HUES6 (cell line): ENCODE results near the gene DCAF11.

Experiments
- H3K27ac ChIP-seq: 2 replicates; pipeline ENCODE4 v1.7.0; 2013; ENCODE audit warnings: low read depth, mild to moderate bottlenecking, low read length, inconsistent platforms
- H3K27me3 ChIP-seq: 2 replicates; pipeline ENCODE4 v1.6.1; 2013; ENCODE audit warnings: low read length; ENCODE audit not compliant: control insufficient read depth, insufficient read depth
- H3K36me3 ChIP-seq: 2 replicates; pipeline ENCODE4 v1.6.1; 2013; ENCODE audit warnings: low read length; ENCODE audit not compliant: control insufficient read depth, insufficient read depth
- H3K4me1 ChIP-seq: 2 replicates; pipeline ENCODE4 v1.6.1; 2013; ENCODE audit warnings: low read length; ENCODE audit not compliant: control insufficient read depth, insufficient read depth
- H3K4me3 ChIP-seq: 2 replicates; pipeline ENCODE4 v1.5.1; 2013; ENCODE audit warnings: low read depth, low read length
- H3K9ac ChIP-seq: one replicate; pipeline ENCODE4 v1.6.1; 2013; ENCODE audit warnings: mild to moderate bottlenecking, low read length
- H3K9me3 ChIP-seq: 2 replicates; pipeline ENCODE4 v1.6.1; 2013; ENCODE audit warnings: low read depth, low read length; ENCODE audit not compliant: control insufficient read depth, insufficient read depth

DCAF11 gene

GRCh38 chr14:24172871-24173281, 58.3 kb downstream of the DCAF11 start:
- Histone ChIP-seq H3K4me1 (peaks cover 8% of the 10 kb centered on the region), H3K36me3 (peaks cover 33% of the 10 kb centered on the region), H3K27ac (no peak overlapping the region), H3K4me3 (peak overlapping the region; percentile 61), H3K9me3 (no peaks in the 10 kb centered on the region), H3K9ac (peak overlapping the region; percentile 7), H3K27me3 (no peaks in the 10 kb centered on the region)
